Kidney (tissue), 14 donors: ENCODE measurements around the gene C19orf25. TPM values are rescaled to one million over a fixed set of nuclear protein-coding genes. Genes with fewer than 3 reads are reported as not detected.

Source experiments
- DNase-seq, 5 donors: peaks; one replicate each; pipeline ENCODE4 v3.0.0-alpha.2; 2013 to 2020
- FAIRE-seq: peaks from 2 replicates; lab custom pipeline; 2012; peaks lifted over from hg19 to GRCh38; lab: Jason Lieb, UNC
- H3K27ac ChIP-seq, 2 donors: one replicate each; pipeline ENCODE4 v1.7.0; 2013; ENCODE audit warnings: low read depth in 2 of 2, low read length in 2 of 2, inconsistent platforms in 1 of 2
- H3K27me3 ChIP-seq: one replicate; pipeline ENCODE4 v1.7.1; 2013; ENCODE audit warnings: low read length, inconsistent platforms; ENCODE audit not compliant: control insufficient read depth, insufficient read depth
- H3K36me3 ChIP-seq, 3 donors: one replicate each; pipeline versions ENCODE4 v1.7.0 to v1.7.1; 2013; ENCODE audit warnings: low read length in 3 of 3, control low read depth in 1 of 3, inconsistent platforms in 1 of 3; ENCODE audit not compliant: insufficient read depth in 3 of 3, control insufficient read depth in 2 of 3
- H3K4me1 ChIP-seq, 3 donors: one replicate each; pipeline versions ENCODE4 v1.7.0 to v1.7.1; 2013; ENCODE audit warnings: low read length in 3 of 3, inconsistent platforms in 1 of 3, low read depth in 1 of 3; ENCODE audit not compliant: control insufficient read depth in 2 of 3, insufficient read depth in 2 of 3
- H3K4me3 ChIP-seq, 3 donors: one replicate each; pipeline versions ENCODE4 v1.7.0 to v1.8.1; 2013; ENCODE audit warnings: low read length in 3 of 3, control low read depth in 1 of 3, inconsistent platforms in 1 of 3
- H3K9ac ChIP-seq, 3 donors: one replicate each; pipeline versions ENCODE4 v1.7.0 to v1.7.1; 2013; ENCODE audit warnings: low read length in 3 of 3, control low read depth in 1 of 3, inconsistent platforms in 1 of 3
- H3K9me3 ChIP-seq, 3 donors: one replicate each; pipeline versions ENCODE4 v1.7.0 to v1.7.1; 2013; ENCODE audit warnings: low read length in 3 of 3, control low read depth in 1 of 3, inconsistent platforms in 1 of 3; ENCODE audit not compliant: control insufficient read depth in 2 of 3, insufficient read depth in 1 of 3
- intact Hi-C: fragments of 100-400 bp; cut with DNase I; formaldehyde crosslinking; loops from one replicate; pipeline ENCODE4 v1.11.1; 2022
- polyA plus RNA-seq: library from polyadenylated mRNA; stranded (reverse); fragments of 350-450 nt; fragmentation: Illumina TruSeq; extraction: RNeasy Lipid Tissue Mini Kit (QIAGEN cat#74804); gene quantifications from one replicate; pipeline ENCODE4 v1.2.3, GENCODE V29; 2014; ENCODE audit warnings: low read depth, low replicate concordance; ENCODE audit not compliant: insufficient read depth
- total RNA-seq: library from RNA; stranded (reverse); fragmentation: NEBNext Ultra II Directional; extraction: Animal tissue kit (Norgen Biotek cat#: 25700); gene quantifications from one replicate; pipeline ENCODE4 v1.2.1, GENCODE V29; 2021
- TF ChIP-seq, protein P1 (sequence below): IDR thresholded peaks from 3 replicates; pipeline ENCODE4 v1.5.1; 2012; ENCODE audit warnings: mild to moderate bottlenecking, moderate library complexity, borderline replicate concordance; ENCODE audit not compliant: insufficient read depth; ENCODE audit errors: extremely low read depth
- donor health status: control.
- donor health status: control.
- donor health status: control.
- donor health status: control.
- donor health status: control.
- donor health status: DM: yes; HTN: yes; CAD: no.
- donor health status: Normal renal cell carcinoma (clear cell type).

C19orf25 gene
- total and polyA plus RNA-seq, 2 donors from 2014 or later, result 32.5 to 50.9 TPM

DNA sequence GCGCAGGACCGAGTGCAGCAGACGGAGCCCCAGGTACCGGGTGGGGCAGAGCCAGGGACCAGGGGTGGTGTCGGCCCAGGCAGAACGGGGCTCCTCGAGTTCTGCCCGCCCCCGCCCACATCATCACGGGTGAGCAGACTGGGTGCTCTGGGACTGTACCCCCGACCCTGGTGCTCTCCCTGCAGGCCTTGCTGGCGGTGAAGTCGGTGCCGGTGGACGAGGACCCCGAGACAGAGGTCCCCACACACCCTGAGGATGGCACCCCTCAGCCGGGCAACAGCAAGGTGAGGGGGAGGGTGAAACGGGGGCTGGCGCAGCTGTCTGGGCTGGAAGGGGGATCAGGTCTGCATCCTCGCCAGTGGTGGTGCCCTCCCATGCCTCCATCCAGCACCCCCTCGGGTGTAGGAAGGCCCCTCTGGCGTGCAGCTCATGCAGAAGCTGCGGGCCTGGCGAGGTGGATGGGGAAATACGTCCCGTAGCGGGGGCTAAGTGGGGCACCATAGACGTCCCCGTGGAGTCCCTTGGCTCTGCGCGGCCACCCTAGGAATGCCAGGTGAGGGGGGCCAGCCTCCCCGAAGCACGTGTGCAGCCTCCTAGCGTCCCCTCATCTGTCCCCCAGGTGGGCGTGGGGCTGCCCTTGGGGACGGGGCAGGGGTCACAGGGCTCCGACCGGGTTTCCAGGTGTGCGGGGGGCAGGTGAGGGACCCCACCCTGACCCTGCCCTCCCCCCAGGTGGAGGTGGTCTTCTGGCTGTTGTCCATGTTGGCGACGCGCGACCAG is 22.7 kb downstream of the C19orf25 start:
- no peak for FAIRE-seq
- Histone ChIP-seq H3K27me3 (peaks cover 15% of the 10 kb centered on the region), H3K4me3 (no peak overlapping the region), H3K9ac (no peak overlapping the region), H3K9me3 (no peaks in the 10 kb centered on the region), H3K27ac (no peak overlapping the region), H3K36me3 (no peaks in the 10 kb centered on the region), H3K4me1 (no peaks in the 10 kb centered on the region)
- DNase-seq, result peak in 1 of 5 donors; percentile 52
- TF ChIP-seq, protein P1, sequence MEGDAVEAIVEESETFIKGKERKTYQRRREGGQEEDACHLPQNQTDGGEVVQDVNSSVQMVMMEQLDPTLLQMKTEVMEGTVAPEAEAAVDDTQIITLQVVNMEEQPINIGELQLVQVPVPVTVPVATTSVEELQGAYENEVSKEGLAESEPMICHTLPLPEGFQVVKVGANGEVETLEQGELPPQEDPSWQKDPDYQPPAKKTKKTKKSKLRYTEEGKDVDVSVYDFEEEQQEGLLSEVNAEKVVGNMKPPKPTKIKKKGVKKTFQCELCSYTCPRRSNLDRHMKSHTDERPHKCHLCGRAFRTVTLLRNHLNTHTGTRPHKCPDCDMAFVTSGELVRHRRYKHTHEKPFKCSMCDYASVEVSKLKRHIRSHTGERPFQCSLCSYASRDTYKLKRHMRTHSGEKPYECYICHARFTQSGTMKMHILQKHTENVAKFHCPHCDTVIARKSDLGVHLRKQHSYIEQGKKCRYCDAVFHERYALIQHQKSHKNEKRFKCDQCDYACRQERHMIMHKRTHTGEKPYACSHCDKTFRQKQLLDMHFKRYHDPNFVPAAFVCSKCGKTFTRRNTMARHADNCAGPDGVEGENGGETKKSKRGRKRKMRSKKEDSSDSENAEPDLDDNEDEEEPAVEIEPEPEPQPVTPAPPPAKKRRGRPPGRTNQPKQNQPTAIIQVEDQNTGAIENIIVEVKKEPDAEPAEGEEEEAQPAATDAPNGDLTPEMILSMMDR, result no peak
- intact Hi-C loops, result no loop called here

DNA sequence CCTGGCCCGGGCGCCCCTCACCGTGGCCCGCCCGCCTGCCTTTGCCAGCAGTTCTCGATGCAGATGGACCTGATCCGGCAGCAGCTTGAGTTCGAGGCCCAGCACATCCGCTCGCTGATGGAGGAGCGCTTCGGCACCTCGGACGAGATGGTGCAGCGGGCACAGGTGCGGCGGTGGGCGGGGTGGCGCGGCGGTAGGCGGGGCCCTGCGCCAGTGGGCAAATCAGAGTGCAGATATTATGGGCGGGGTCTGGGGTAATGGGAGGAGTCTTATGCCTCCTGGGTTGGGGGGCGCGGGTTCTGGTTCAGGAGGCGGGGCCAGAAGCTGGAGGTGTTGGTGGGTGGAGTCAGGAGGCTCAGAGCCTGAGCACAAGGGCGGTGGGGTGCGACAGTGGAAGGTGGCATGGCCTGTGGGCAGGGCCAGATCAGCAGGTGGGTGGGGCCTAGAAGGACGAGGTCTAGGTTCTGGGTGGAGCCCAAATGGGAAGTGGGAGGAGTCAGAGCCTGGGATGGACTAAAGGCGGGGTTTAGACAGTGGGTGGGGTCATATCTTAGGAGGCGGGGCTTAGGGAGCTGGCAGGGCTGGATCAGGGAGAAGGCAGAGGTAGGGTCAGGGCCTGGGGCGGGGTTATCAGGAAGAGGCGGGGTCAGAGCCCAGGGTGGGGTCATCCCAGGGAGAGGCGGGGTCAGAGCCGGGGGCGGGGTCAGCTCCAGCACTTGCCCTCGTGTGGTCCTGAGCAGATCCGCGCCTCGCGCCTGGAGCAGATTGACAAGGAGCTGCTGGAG is 23.5 kb downstream of the C19orf25 start:
- Histone ChIP-seq H3K4me3 (no peak overlapping the region), H3K27me3 (peaks cover 22% of the 10 kb centered on the region), H3K9ac (no peak overlapping the region), H3K36me3 (no peaks in the 10 kb centered on the region), H3K27ac (no peak overlapping the region), H3K4me1 (no peaks in the 10 kb centered on the region), H3K9me3 (no peaks in the 10 kb centered on the region)
- TF ChIP-seq, protein P1, result no peak
- DNase-seq (peak in 4 of 5 donors; percentile 50 to 83 (median 70)), FAIRE-seq (no peak)
- intact Hi-C loops, result no loop called here

DNA sequence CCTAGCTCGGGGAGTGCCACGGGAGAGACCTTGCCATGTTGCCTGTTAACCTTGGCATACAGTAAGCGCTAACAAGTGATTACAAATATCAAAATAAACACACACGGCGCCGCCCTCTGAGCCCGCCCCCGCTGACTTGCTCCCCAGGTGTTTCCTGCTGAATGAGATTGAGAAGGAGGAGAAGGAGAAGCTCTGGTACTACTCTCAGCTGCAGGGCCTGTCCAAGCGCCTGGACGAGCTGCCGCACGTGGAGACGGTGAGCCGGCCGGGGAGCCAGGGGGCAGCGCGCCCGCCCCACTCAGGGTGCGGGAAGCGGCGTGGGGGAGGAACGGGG is 24.0 kb downstream of the C19orf25 start:
- intact Hi-C loops, result no loop called here
- Histone ChIP-seq H3K9ac (no peak overlapping the region), H3K9me3 (no peaks in the 10 kb centered on the region), H3K4me3 (no peak overlapping the region), H3K36me3 (no peaks in the 10 kb centered on the region), H3K27ac (no peak overlapping the region), H3K4me1 (no peaks in the 10 kb centered on the region), H3K27me3 (peaks cover 25% of the 10 kb centered on the region)
- DNase-seq, result peak in 1 of 5 donors; percentile 52
- TF ChIP-seq, protein P1, result no peak
- FAIRE-seq, result no peak
